ENCODE measurements around the gene SRPK2.
"Not testable (repeated sequence)": the region's sequence is repeated elsewhere in the genome, so short reads cannot be mapped to it uniquely, and the experiment has no call there.

The SRPK2 gene

GRCh38 chr7:105224884-105225651 lies 163.7 kb downstream of the SRPK2 start:
- no peak for DNase-seq (ENCODE audit: low read depth)

GRCh38 chr7:105222953-105223352 lies 165.8 kb downstream of the SRPK2 start:
- DNase-seq (ENCODE audit: low read depth) = no peak

- no peak for DNase-seq (ENCODE audit: low read depth)
Observed at GRCh38 chr7:105219771-105220160, 169.0 kb downstream of the SRPK2 start.

- DNase-seq (ENCODE audit: low read depth) = no peak
Observed at GRCh38 chr7:105218939-105219770, 169.6 kb downstream of the SRPK2 start.

- DNase-seq (ENCODE audit: low read depth) = no peak
Observed at GRCh38 chr7:105218215-105218614, 170.5 kb downstream of the SRPK2 start.

- no peak for DNase-seq (ENCODE audit: low read depth)
Observed at GRCh38 chr7:105216786-105217185, 171.9 kb downstream of the SRPK2 start.

- DNase-seq (ENCODE audit: low read depth) = no peak
Observed at GRCh38 chr7:105215821-105216220, 172.9 kb downstream of the SRPK2 start.

GRCh38 chr7:105215182-105215581 lies 173.5 kb downstream of the SRPK2 start:
- DNase-seq (ENCODE audit: low read depth) = no peak

GRCh38 chr7:105213611-105214010 lies 175.1 kb downstream of the SRPK2 start:
- DNase-seq (ENCODE audit: low read depth) = no peak

GRCh38 chr7:105212212-105212611 lies 176.5 kb downstream of the SRPK2 start:
- DNase-seq (ENCODE audit: low read depth) = no peak

GRCh38 chr7:105210721-105211205 lies 178.0 kb downstream of the SRPK2 start:
- DNase-seq (ENCODE audit: low read depth) = no peak

GRCh38 chr7:105209870-105210269 lies 178.9 kb downstream of the SRPK2 start:
- no peak for DNase-seq (ENCODE audit: low read depth)

- DNase-seq (ENCODE audit: low read depth) = no peak
Observed at GRCh38 chr7:105209433-105209832, 179.3 kb downstream of the SRPK2 start.

- DNase-seq (ENCODE audit: low read depth) = no peak
Observed at GRCh38 chr7:105206985-105207384, 181.7 kb downstream of the SRPK2 start.

GRCh38 chr7:105205592-105206237 lies 183.0 kb downstream of the SRPK2 start:
- no peak for DNase-seq (ENCODE audit: low read depth)

GRCh38 chr7:105204953-105205352 lies 183.8 kb downstream of the SRPK2 start:
- DNase-seq (ENCODE audit: low read depth) = no peak

GRCh38 chr7:105204520-105204919 lies 184.2 kb downstream of the SRPK2 start:
- DNase-seq (ENCODE audit: low read depth) = no peak

- DNase-seq (ENCODE audit: low read depth) = no peak
Observed at GRCh38 chr7:105202616-105203015, 186.1 kb downstream of the SRPK2 start.

GRCh38 chr7:105199386-105199785 lies 189.3 kb downstream of the SRPK2 start:
- DNase-seq (ENCODE audit: low read depth) = no peak

- no peak for DNase-seq (ENCODE audit: low read depth)
Observed at GRCh38 chr7:105198223-105198622, 190.5 kb downstream of the SRPK2 start.

- no peak for DNase-seq (ENCODE audit: low read depth)
Observed at GRCh38 chr7:105196473-105196872, 192.2 kb downstream of the SRPK2 start.

GRCh38 chr7:105195891-105196290 lies 192.8 kb downstream of the SRPK2 start:
- no peak for DNase-seq (ENCODE audit: low read depth)

GRCh38 chr7:105194959-105195358 lies 193.8 kb downstream of the SRPK2 start:
- not testable (repeated sequence) for DNase-seq (ENCODE audit: low read depth)

All from activated gamma-delta T cell treated with anti-CD3 and anti-CD28 coated beads, Interleukin-2, amount 50 U/mL, for 16 hours (primary cell).